D721Med (cell line): Measurements from ENCODE around the gene FAM107A.

ENCODE experiments used
- DNase-seq: peaks from one replicate; pipeline ENCODE4 v3.0.0; 2011; ENCODE audit warnings: low spot score; ENCODE audit not compliant: insufficient read length
- FAIRE-seq: peaks from 2 replicates; lab custom pipeline; 2011; peaks lifted over from hg19 to GRCh38; lab: Jason Lieb, UNC
- CTCF ChIP-seq: IDR thresholded peaks from 2 replicates; pipeline ENCODE4 v1.5.1; 2012; ENCODE audit warnings: mild to moderate bottlenecking, control low read depth; ENCODE audit not compliant: insufficient read depth; ENCODE audit errors: missing control alignments

FAM107A gene

GRCh38 chr3:58555203-58555602 lies 22.0 kb downstream of the FAM107A start:
- no peak for FAIRE-seq
- TF ChIP-seq CTCF = no peak
- DNase-seq = no peak

GRCh38 chr3:58553003-58553402 lies 24.2 kb downstream of the FAM107A start:
- no peak for DNase-seq
- FAIRE-seq = no peak
- TF ChIP-seq CTCF = no peak

GRCh38 chr3:58551636-58552180 lies 25.5 kb downstream of the FAM107A start:
- TF ChIP-seq CTCF = no peak
- DNase-seq = no peak
- FAIRE-seq = no peak

GRCh38 chr3:58544541-58544940 lies 32.6 kb downstream of the FAM107A start:
- FAIRE-seq = no peak
- TF ChIP-seq CTCF = no peak
- DNase-seq = no peak

- DNase-seq = no peak
- no peak for TF ChIP-seq CTCF
- no peak for FAIRE-seq
Measured at GRCh38 chr3:58540176-58540858, 36.9 kb downstream of the FAM107A start.

- TF ChIP-seq CTCF = no peak
- FAIRE-seq = no peak
- DNase-seq = no peak
Measured at GRCh38 chr3:58539626-58540025, 37.6 kb downstream of the FAM107A start.
